ENCODE measurements around the gene SEMA5B. TPM values are rescaled to one million over a fixed set of nuclear protein-coding genes. Genes with fewer than 3 reads are reported as not detected.

Gene SEMA5B
- total and polyA plus RNA-seq, 2 experiments from 2014 or later, result 8.0 to 26.8 TPM

DNA sequence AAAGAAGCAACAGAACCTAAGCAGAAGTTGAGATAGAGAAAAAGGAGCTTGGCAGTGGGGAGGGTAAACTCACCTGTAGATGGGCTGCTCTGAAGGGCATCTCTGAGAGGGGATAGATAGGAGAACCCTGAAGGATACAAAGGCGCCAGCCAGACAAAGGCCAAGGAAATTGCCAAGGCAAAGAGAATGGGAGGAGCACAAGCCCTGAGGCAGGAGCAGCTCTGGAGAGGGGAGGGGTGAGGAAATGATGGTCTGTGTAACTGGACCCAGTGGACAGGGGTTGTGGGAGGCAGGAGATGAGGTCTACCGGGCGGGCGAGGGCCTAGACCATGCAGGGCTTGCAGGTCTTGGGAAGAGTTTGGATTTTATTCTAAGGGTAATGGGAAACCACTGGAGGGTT is 36.9 kb upstream of the SEMA5B start (continued):
- TF ChIP-seq, protein P1, sequence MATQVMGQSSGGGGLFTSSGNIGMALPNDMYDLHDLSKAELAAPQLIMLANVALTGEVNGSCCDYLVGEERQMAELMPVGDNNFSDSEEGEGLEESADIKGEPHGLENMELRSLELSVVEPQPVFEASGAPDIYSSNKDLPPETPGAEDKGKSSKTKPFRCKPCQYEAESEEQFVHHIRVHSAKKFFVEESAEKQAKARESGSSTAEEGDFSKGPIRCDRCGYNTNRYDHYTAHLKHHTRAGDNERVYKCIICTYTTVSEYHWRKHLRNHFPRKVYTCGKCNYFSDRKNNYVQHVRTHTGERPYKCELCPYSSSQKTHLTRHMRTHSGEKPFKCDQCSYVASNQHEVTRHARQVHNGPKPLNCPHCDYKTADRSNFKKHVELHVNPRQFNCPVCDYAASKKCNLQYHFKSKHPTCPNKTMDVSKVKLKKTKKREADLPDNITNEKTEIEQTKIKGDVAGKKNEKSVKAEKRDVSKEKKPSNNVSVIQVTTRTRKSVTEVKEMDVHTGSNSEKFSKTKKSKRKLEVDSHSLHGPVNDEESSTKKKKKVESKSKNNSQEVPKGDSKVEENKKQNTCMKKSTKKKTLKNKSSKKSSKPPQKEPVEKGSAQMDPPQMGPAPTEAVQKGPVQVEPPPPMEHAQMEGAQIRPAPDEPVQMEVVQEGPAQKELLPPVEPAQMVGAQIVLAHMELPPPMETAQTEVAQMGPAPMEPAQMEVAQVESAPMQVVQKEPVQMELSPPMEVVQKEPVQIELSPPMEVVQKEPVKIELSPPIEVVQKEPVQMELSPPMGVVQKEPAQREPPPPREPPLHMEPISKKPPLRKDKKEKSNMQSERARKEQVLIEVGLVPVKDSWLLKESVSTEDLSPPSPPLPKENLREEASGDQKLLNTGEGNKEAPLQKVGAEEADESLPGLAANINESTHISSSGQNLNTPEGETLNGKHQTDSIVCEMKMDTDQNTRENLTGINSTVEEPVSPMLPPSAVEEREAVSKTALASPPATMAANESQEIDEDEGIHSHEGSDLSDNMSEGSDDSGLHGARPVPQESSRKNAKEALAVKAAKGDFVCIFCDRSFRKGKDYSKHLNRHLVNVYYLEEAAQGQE (IDR thresholded peaks at IDR 0.05; ENCODE audit: unreplicated experiment), result no peak
- TF ChIP-seq POLR2AphosphoS5 (IDR thresholded peaks at IDR 0.05; ENCODE audit: low read depth) (no peak), ZNF331 (CRISPR knock-in tag; IDR thresholded peaks at IDR 0.05; ENCODE audit: low read depth) (no peak), STAT1 (IDR thresholded peaks at IDR 0.05; ENCODE audit: unreplicated experiment) (no peak), JUNB (IDR thresholded peaks at IDR 0.05; ENCODE audit: unreplicated experiment) (no peak)
- TF ChIP-seq, protein P2, sequence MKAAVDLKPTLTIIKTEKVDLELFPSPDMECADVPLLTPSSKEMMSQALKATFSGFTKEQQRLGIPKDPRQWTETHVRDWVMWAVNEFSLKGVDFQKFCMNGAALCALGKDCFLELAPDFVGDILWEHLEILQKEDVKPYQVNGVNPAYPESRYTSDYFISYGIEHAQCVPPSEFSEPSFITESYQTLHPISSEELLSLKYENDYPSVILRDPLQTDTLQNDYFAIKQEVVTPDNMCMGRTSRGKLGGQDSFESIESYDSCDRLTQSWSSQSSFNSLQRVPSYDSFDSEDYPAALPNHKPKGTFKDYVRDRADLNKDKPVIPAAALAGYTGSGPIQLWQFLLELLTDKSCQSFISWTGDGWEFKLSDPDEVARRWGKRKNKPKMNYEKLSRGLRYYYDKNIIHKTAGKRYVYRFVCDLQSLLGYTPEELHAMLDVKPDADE (IDR thresholded peaks at IDR 0.05), result no peak

DNA sequence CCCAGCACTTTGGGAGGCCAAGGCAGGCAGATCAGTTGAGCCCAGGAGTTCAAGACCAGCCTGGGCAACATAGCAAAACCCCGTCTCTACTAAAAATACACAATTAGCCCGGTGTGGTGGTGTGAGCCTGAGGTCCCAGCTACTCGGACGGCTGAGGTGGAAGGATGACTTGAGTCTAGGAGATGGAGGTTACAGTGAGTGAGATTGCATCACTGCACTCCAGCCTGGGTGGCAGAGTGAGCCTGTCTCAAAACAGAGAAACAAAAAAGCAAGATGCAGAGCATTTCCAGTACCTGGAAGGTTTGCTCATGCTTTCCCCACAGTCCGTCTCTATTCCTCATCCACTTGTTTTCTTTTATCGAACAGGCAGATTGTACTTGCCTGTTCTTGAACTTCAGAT is 35.5 kb upstream of the SEMA5B start:
- Histone ChIP-seq H3K79me2 (replicated peaks; ENCODE audit: insufficient read depth) (peaks cover 8% of the 10 kb centered on the region), H3K27ac (ENCODE audit: low read depth) (no peak overlapping the region), H2AFZ (no peak overlapping the region), H3K4me1 (ENCODE audit: insufficient read depth) (peaks cover 5% of the 10 kb centered on the region), H3F3A (replicated peaks; ENCODE audit: low read depth) (no peaks in the 10 kb centered on the region), H3K9me2 (ENCODE audit: insufficient read depth) (no peaks in the 10 kb centered on the region), H3K27me3 (ENCODE audit: insufficient read depth) (peaks cover 20% of the 10 kb centered on the region), H3K4me3 (no peak overlapping the region), H4K20me1 (replicated peaks; ENCODE audit: insufficient read depth) (no peaks in the 10 kb centered on the region; the same call in 1 of the 2 replicates), H3K4me2 (no peak overlapping the region), H3K36me3 (ENCODE audit: insufficient read depth) (no peaks in the 10 kb centered on the region)
- H3K27ac Mint-ChIP-seq, result no peak overlapping the region
- no peak for ATAC-seq
- H3K4me1 Mint-ChIP-seq, result peaks cover 13% of the 10 kb centered on the region
- peaks cover 13% of the 10 kb centered on the region; the same call in 2 of the 3 replicates for H3K9me3 Mint-ChIP-seq
- H3K36me3 Mint-ChIP-seq (ENCODE audit: low read depth), result no peaks in the 10 kb centered on the region; the same call in 2 of the 3 replicates
- peaks cover 17% of the 10 kb centered on the region for H3K27me3 Mint-ChIP-seq (ENCODE audit: insufficient read depth, low read depth, poor library complexity)
- no peak for DNase-seq (ENCODE audit: low spot score)
- no peak overlapping the region for H3K4me3 Mint-ChIP-seq
- no peak for TF ChIP-seq EZH2 (IDR thresholded peaks at IDR 0.05; ENCODE audit: low read depth, unreplicated experiment)
- no peak for TF ChIP-seq CREB1 (CRISPR knock-in tag; IDR thresholded peaks at IDR 0.05; ENCODE audit: low read depth)
- TF ChIP-seq ZNF114 (CRISPR knock-in tag; IDR thresholded peaks at IDR 0.05), result no peak
- no peak for TF ChIP-seq STAT1 (IDR thresholded peaks at IDR 0.05; ENCODE audit: unreplicated experiment)
- TF ChIP-seq, protein P2 (IDR thresholded peaks at IDR 0.05), result no peak
